HG02610 (cell line): ENCODE measurements around the gene NOP56.
A peak's percentile ranks its signal among the peaks of the same experiment; 100 is the strongest.

Experiments
- ATAC-seq: cut with Tn5 transposase; IDR thresholded peaks from one replicate; pipeline ENCODE4 v1.9.1; 2021; ENCODE audit warnings: mild to moderate bottlenecking, moderate library complexity; ENCODE audit not compliant: unreplicated experiment

NOP56 gene

DNA sequence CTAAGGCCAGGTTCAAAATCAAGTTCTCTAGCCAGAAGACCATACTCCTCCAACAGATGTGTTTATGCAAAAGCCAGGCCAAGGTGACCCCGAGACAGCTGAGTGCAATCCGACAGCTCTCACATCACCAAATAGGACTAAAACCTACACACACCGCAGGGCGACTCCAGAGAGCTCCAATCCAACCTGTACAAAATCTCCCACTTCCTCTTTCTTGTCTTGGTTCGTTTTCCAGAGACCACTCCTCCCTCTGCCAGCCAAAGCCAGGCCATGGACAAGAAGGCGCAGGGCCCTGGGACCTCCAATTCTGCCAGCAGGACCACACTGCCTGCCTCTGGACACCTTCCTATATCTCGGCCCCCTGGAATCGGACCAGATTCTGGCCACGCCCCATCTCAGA, 11.5 kb upstream of the NOP56 start:
- no peak for ATAC-seq

- no peak for ATAC-seq
Measured at GRCh38 chr20:2643708-2644107, 8.7 kb upstream of the NOP56 start.

DNA sequence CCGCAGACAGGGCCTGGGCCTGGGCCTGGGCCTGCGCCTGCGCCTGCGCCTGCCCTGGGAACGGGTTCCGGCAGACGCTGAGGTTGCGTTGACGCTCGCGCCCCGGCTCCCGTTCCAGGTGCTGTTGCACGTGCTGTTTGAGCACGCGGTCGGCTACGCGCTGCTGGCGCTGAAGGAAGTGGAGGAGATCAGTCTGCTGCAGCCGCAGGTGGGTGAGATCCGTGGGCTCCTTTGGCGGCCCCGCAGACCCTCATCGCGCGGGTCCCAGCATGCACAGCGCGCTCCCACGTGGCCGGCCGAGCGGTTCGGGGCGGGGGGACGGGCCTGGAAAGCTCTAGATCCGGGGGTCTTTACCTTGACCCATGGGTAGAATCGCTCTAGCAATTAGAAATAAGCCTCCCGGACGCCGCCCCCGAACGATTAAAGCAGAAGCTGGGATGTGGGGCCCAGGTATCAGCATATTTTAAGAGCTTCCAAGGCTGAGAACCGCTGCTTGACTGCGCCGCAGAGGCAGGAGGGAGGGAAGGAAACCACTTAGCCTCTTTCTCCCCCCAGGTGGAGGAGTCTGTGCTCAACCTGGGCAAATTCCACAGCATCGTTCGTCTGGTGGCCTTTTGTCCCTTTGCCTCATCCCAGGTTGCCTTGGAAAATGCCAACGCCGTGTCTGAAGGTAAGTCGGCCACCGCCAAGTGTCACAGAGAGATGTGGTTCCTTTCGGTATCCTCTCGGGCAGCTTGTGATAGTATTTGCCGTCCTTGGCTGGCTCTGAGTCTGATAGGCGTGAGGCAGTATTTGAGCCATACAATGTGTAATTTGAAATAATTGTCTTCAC, 508 bp downstream of the NOP56 start:
- ATAC-seq = peak; percentile 33

- no peak for ATAC-seq
Measured at GRCh38 chr20:2653556-2654383, 1.3 kb downstream of the NOP56 start.

DNA sequence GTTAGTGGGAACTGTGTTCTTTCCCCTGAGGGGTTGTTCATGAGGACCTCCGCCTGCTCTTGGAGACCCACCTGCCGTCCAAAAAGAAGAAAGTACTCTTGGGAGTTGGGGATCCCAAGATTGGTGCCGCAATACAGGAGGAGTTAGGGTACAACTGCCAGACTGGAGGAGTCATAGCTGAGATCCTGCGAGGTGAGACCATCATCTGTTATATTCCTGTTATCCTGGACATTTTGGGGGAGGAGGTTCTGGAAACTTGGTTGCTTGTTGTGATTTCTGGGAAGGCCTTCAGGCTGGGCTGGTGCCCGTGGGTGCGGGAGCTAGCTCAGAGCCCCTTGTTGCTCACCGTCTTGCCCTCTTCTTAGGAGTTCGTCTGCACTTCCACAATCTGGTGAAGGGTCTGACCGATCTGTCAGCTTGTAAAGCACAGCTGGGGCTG, 2.0 kb downstream of the NOP56 start:
- no peak for ATAC-seq

- no peak for ATAC-seq
Measured at GRCh38 chr20:2654831-2655230, 2.4 kb downstream of the NOP56 start.

DNA sequence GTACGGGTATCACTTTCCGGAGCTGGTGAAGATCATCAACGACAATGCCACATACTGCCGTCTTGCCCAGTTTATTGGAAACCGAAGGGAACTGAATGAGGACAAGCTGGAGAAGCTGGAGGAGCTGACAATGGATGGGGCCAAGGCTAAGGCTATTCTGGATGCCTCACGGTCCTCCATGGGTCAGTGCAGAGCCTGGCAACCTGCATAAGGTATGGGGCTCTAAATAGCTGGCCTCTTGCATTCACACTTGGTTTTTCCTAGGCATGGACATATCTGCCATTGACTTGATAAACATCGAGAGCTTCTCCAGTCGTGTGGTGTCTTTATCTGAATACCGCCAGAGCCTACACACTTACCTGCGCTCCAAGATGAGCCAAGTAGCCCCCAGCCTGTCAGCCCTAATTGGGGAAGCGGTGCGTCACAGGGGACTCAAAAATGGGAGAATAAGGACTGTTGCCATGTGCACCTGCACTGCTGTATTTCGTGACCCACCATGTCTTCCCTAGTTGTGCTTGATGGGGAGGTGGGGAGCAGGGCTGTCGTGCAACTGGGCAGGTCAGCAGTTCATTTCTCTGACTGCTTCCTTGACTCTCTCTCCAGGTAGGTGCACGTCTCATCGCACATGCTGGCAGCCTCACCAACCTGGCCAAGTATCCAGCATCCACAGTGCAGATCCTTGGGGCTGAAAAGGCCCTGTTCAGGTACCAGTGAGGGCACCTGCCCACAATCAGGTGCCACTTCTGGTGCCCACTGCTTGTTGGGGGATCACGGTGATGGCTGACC, 3.1 kb downstream of the NOP56 start:
- no peak for ATAC-seq

GRCh38 chr20:2656471-2657117, 4.2 kb downstream of the NOP56 start:
- ATAC-seq = no peak

- ATAC-seq = no peak
Measured at GRCh38 chr20:2657241-2657640, 4.8 kb downstream of the NOP56 start.

GRCh38 chr20:2657674-2658073, 5.2 kb downstream of the NOP56 start:
- no peak for ATAC-seq

GRCh38 chr20:2658414-2659354, 6.3 kb downstream of the NOP56 start:
- no peak for ATAC-seq

- ATAC-seq = no peak
Measured at GRCh38 chr20:2659547-2659946, 7.1 kb downstream of the NOP56 start.

GRCh38 chr20:2663364-2663886, 11.0 kb downstream of the NOP56 start:
- no peak for ATAC-seq

DNA sequence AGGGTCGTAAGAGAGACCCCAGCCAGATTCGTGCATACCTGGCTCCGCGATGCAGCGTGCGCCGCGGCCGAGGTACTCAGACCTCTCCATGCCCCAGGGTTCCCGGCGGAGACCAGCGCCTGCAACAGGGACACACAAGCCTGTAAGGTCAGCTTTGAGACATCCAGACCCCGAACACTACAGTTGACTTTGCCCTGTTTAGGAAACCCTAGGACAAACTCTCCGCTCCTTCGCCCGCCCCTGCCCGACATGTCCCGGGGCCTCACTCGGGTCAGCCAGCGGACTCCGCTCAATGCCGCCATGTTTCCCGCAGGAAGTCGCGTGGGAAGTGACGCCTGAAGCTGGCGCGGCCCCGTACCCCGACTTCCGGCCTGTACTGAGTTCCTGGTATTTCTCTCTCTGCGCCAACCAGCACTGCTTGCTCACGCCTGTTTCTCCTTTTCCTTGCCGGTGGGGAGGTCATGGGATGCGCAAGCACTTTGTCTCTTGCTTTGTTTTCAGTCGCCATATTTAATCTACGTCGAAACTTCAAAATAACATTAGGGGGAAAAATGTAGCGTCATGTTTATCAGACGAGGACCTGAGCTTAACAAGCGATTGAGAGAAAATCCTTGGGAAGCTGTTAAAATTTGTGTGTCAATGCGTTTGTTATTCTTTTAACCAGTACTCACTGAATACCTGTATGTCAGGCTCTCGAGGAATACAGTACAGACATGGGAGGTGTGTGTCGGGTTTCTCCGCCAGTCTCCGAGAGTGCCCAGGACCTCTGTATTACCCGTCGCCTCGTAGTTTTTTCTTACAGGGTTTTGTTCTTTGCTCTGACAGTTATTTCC, 11.7 kb downstream of the NOP56 start, which contains the start of gene IDH3B:
TSS of gene IDH3B (minus strand) at position 330 of the 833 bp plus-strand sequence. CDS start at position 302, 28 bp downstream.
- peak; percentile 79 for ATAC-seq

DNA sequence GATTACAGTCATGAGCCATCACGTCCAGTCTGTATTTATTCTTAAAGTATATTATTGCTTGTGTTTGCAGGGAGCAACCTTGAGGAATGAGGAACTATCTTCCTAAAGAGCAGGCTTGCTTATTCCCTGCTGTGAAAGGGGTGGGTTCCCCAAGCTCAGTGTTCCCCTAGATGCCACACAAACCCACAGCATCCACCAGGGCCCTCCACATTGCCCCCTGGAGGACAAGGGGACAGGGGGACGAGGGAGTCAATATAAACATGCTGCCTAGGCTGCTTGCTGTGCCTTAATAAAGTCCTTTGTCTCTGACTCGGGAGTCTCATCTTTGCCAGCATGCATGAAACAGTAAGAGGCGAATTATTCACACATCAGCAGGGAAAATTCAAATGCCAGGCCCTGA, 19.5 kb downstream of the NOP56 start:
- no peak for ATAC-seq

DNA sequence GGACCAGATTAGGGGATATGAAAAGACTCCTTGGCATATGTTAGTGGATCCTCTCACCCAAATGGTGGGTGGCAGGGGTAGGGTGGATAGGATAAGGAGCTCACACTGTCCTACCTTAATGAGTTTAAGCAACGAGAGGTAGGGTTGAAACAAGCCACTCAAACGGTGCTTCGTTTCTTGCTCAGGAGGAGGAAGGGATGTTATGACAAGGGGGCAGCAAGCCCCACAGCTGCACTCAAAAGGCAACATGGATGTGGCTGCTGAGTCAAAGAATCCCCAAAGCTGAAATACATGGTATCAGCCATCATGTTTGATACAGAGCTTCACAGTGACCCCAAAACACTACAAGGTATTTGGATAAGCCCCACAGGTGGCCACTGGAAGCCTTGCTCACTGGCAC, 20.0 kb downstream of the NOP56 start:
- no peak for ATAC-seq

GRCh38 chr20:2673453-2673852, 21.0 kb downstream of the NOP56 start:
- ATAC-seq = no peak

DNA sequence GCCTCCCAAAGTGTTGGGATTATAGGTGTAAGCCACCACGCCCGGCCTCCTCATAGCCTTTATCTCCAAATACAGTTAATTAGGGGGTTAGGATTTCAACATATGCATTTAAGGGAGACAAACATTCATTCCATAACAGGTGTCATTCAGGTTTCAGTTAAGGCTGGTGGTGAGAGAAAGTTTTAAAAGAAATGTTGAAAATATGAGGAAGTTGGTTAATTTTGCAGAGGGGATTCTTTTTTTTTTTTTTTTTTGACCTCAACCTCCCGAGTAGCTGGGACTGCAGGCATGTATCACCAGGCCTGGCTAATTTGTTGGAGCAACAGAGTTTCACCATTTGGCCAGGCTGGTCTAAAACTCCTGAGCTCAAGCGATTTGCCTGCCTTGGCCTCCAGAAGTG, 27.6 kb downstream of the NOP56 start:
- no peak for ATAC-seq
